ENCODE results near the gene ROCK2.

Gene ROCK2

GRCh38 chr2:11142987-11143386, 201.4 kb downstream of the ROCK2 start:
- no peak for DNase-seq

GRCh38 chr2:11142330-11142729, 202.1 kb downstream of the ROCK2 start:
- no peak for DNase-seq

- no peak for DNase-seq
Observed at GRCh38 chr2:11141319-11141718, 203.1 kb downstream of the ROCK2 start.

DNA sequence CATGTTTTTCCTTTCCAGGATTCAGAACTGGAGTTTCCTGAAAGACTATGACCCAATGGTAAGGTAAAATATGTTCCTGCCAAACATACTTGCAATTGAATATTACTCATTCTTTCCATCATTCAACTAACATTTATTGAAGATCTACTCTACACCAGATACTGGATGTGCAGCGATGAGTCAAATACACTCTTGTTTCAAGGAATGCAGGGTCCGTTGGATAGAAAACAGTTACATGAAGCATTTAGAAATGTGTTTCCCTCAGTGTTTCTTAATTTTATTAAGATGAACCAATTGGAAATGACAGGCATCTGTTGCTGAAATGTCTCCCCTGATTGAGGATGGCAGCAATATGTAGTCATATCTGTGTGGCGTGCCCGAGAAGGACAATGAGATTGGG, 203.9 kb downstream of the ROCK2 start:
- no peak for DNase-seq

GRCh38 chr2:11134349-11134748, 210.1 kb downstream of the ROCK2 start:
- peak; percentile 22 for DNase-seq

DNA sequence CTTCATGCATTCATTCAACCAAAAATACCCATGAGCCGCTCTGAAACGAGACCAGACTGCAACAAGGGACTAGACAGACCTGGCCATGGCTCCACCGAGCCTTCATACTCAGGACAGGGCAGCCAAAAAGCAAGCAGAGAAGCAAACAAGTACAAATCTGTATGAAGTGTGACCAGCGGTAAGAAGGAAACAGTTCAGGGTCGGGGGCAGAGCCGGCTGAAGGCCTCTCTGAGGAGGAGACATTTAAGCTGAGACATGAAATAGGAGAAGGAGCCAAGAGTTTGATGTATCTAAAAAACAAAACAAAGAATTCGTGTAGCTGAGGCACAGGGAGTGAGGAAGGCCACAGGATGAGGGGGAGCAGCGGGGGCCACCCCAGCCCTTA, 210.5 kb downstream of the ROCK2 start:
- no peak for DNase-seq

DNA sequence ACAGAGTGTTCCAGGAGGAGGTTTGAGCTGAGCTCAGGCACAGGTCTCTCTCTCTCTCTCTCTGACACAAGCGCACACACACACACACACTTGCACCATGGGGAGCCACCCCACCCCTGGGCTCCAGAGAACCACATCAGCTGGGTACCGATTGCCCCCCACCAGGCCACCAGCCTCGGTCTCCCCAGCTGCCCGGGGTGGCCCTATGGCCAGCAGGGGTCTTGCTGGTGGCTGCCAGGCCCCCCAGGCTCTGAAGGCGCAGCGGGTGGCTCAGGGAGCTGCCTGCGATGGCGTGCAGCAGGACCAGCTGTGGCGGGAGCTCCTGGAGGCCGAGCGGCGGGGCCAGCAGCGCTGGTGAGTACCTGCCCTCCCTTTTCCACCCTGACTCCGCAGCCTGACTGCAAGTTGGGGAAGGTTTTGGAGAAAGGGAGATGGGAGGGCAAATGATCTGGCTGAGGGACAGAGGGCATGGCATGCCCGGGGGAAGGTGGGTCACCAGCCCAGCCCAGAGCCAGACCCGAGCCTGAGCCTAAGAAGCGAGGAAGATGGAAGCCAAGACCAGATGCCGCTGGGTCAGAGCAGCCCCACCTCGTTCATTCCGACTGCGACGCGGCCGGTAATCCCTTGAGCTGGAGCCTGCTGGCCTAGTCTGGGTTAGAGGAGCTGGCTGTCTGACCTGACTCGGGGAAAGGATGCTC, 211.0 kb downstream of the ROCK2 start:
- DNase-seq, result peak; percentile 19

GRCh38 chr2:11132036-11132671, 212.3 kb downstream of the ROCK2 start:
- no peak for DNase-seq

DNA sequence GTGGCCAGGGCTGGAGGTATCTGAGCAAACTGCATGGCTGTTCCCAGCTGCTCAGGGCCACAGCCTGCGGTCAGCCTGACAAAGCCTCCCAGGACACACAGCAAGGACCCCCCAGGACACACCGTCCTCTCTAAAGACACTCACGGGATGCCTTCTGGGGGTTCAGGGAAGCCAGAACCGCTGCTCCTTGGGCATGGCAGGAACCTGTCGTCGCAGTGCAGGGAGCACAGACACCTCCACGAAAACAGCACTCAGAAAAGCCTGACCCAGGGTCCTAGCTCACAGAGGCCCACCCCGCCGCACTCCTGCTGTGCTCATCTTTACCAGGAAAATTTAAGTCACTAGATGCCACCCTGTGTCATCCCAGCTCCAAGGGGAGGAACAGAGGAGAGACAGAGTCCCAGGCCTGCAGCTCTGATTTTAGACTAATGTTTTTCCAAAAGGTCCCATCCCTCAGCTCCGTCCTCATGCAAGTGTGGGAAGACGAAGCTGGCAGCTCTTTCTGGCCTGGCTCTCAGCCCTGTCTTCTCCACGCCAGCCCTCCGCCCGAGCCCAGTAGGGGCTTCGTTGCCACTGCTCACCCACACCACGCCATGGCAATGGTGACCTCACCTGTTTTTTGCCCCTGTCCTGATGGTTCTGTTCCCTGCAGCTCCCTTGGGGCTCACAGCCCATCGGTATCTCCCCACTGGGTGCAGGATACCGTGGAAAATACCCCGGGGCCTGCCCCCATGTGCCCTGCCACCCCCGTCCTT, 213.1 kb downstream of the ROCK2 start:
- DNase-seq, result no peak

Measured in NCI-H510A treated with DMSO at 0.1 percent for 48 hours (cell line).